HG03139 (cell line): ENCODE measurements around the gene SDE2.
"Not testable (repeated sequence)": the region's sequence is repeated elsewhere in the genome, so short reads cannot be mapped to it uniquely, and the experiment has no call there.

Experiments
- ATAC-seq: cut with Tn5 transposase; IDR thresholded peaks from one replicate; pipeline ENCODE4 v1.9.1; 2021; ENCODE audit not compliant: unreplicated experiment

Gene SDE2

DNA sequence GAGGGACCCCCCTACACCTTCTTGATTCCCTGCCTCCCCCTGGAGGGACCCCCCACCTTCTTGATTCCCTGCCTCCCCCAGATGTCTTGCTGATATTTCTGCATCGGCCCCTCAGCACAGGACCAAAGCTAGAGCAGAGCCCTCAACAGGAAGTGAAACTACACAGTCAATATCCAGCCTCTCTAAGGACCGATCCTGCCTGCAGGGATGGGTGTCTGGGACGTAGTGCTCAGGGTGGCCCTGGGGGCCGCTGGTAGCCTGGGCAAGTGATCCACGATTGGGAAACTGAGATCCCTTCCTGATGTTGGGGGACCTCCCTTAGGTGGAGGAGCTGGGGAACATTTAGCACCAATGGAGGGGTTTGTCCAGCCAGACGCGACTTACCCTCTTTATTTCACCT is 54.2 kb downstream of the SDE2 start:
- ATAC-seq, result peak; percentile 68

DNA sequence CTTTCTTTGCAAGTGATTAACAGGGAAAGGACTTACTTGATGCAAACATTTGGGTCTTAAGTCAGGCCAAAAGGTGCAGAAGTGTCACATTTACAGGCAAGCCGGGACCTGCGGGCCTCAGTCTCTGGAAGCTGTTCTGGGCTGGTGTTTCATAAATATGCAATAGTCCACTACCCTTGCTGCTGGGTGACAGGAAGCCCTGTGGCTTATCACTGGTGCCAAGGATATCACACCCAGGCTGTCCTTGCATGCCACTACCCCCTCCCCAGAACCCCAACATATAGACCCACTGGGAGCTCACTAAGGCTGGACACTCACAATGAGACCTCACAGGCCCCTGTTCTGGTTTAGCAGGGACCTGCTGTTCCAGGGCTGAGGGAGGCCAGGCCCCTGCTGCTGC is 54.8 kb downstream of the SDE2 start:
- ATAC-seq, result no peak

DNA sequence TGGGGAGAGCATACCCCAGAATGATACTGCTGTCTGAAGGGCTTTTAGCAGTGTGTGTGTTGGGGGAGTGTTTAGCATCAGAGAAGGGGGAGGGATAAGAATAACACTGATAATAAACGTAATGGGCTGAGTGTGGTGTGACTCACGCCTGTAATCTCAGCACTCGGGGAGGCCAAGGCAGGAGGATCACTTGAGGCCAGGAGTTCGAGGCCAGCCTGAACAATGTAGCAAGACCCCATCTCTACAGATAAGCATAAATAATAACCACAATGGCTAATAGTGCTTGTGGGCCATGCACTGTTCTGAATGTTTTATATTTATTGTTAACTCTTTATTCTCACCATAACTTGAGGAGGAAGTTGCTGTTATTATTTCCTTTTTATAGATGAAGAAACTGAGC is 55.6 kb downstream of the SDE2 start:
- ATAC-seq, result no peak

DNA sequence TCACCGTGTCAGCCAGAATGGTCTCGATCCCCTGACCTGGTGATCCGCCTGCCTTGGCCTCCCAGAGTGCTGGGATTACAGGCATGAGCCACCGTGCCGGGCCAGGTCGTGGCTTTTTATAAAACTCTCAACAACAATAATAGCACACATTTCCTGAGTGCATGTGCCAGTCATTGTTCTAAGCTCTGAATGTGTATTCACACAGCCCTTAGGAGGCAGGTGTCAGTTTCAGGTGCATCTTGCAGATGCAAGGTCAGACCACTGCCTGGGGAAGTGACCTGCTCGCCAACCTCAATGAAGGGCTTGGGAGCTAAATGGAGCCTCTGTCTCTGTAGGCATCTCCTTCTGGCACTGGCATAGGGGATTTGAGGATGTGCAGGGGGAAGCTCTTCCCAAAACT is 56.6 kb downstream of the SDE2 start:
- peak; percentile 72 for ATAC-seq

DNA sequence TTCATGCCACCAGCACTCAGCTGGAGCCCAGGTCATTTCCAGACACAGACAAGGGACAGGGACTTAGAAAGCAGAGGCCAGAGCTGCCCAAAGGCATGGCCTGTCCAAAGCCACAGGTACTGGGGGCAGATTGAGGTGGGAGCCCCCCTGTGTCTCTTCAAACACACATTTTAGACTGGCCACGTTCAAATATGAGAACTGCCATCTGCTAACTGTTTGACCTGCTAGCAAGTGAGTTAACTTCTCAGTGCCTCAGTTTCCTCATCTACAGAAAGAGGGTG is 57.3 kb downstream of the SDE2 start:
- no peak for ATAC-seq

DNA sequence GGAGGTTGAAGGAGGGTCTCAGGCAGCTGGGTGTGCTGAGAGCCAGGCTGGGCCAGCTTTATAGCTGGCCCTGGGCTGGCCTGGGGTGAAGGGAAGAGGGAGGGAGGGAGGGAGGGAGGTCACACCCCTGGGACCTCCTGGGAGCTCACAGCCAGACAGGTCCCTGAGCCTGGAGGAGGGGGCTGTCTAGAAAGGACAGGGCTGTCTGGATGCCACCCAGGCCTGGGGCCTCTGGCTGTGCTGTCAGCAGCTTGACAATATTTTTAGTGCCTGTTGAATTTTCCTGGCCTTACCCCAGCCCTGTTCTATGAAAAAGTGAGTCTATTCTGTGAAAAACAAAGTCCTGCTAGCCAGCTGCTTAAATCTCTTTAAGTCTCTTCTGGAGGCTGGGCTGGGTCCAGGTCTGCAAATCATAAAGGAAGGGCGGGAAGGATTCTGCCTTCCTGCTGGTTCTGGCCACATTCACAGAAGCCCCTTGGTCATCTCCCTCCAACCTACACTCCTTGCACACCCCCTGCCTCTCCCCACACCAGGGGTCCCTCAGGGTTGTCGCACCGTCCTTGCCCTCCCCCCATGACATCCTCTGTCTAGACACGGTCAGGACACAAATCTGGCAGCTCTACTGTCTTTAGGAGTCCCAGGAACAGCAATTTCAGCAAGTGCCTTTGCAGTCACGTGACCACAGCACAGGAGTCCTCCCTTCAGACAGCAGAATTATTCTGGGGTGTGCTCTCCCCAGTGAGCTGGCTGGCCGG is 57.8 kb downstream of the SDE2 start, which contains the start of gene LEFTY2:
LEFTY2 (minus strand) TSS at position 34 of the 755 bp plus-strand sequence. CDS start 80 bp downstream, outside the sequence.
- ATAC-seq, result no peak

DNA sequence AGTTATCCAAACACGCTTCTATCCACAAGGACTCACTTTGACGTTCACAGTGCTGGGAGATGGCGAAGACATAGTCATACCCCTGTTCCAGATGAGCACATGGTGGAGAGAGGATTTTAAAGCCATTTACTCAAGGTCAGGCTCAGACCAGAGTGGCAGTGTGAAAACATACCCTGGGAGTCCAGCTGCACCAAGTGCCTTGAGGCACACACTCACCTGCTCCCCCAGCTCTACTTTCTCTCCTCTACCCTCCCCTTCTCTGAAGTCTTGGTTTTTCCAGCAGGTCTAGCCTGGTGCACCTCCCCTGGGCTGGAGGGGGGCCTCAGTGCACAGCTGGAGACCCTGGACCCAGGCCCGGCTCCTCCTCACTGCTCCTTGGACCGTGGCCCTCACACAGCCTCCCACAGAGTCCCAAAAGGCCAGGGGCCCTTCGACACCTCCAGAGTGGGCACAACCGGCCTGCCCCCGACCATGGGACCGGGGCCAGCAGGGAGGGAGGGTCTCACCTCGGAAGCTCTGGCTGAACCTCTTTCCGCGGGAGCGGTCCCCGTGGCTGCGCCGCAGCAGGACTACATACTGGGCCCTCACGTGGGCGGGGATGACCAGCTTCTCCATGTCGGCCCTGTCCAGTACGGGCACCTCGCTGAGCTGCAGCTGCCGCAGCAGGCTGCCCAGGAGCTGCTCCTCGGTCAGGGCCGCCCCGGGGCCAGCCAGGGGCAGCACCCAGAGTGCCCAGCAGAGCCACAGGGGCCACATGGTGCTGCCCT is 58.6 kb downstream of the SDE2 start:
- ATAC-seq, result no peak

DNA sequence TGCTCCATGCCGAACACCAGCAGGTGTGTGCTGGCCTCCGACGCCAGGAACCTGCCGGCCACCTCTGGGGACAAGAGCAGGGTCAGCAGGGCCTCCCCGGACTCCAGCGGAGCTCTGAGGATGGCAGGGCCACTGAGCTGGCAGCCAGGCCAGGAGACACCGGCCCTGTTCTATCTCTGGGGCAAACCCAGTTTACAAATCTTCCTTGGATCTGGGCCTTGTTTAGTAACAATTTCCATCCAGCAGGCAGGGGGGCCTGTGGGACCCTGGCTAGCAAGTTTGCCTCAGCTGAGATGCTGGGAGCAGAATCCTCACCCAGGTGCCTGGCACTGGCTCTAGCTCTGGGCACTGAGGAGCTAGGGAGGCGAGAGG is 59.2 kb downstream of the SDE2 start:
- not testable (repeated sequence) for ATAC-seq

DNA sequence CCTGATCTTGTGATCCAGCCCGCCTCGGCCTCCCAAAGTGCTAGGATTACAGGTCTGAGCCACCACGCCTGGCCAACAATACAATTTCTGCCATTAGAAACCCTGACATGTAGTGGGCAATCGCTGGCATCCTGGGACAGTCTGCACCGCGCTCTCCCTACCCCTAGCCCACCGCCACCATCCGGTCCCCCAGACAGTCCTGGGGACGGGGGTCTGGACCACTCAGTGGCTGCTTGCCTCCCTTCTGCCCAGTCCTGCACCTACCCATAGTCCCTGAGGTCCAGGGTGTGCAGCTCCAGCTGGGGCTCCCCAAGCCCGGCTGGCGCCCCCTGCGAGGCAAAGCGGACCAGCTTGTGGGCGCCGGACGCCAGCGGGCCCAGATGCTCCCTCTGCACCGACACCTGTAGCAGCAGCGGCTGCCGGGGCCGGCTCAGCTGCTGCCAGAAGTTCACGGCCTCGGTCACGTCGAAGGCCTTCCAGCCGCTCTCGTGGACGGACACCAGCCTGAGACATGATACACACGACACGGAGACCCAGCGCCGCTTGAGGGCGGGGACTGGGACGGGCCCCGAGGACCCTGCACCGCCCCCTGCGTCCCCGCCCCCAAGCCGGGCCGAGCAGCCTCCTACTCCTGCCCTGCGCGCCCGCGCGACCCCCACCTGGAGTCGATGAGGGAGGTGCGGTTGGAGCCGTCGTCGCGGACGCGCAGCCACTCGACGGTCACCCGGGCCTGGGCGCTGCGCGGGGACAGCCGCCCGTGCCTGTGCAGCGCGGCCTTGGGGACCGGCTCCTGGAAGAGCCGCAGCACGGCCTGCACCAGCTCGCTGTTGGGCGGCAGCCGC is 59.8 kb downstream of the SDE2 start:
- ATAC-seq, result not testable (repeated sequence)

DNA sequence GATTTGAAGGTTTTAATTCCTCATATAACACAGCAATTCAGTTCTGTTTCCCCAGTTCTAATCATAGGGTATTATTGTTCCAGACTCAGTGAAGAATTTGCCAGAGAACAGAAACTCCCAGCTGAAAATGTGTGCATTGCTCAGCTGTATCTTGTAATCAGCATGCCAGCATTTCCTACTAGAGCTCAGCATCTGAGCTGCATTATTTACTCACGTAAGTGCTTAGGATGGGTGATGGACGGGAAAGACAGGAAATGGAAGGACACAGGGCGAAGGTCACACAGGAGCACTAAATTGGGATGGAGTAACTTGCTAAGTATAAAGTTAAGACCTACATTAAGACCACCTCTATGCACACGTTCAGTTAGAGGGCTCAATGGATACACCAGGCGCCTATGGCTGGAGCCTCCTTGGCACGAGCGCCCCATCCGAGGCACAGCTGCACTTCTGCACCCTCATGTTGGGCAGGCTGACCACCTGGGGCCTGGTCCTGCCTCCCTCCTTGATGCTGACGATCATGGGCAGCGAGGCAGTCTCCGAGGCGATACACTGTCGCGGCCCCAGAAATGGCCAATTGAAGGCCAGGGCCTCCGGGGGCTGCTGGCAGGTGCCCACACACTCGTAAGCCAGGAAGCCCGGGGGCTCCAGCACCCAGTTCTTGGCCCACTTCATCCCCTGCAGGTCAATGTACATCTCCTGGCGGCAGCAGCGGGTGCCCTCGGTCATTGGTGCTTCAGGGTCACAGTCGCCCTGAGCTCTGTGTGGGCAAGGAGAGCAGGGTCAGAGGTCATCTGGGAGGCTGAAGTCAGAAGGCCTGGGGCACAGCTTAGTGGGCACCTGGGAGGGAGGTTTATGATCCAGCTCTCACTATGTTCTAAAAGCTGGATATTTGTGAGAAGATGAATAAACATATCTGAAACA is 61.8 kb downstream of the SDE2 start:
- no peak for ATAC-seq

DNA sequence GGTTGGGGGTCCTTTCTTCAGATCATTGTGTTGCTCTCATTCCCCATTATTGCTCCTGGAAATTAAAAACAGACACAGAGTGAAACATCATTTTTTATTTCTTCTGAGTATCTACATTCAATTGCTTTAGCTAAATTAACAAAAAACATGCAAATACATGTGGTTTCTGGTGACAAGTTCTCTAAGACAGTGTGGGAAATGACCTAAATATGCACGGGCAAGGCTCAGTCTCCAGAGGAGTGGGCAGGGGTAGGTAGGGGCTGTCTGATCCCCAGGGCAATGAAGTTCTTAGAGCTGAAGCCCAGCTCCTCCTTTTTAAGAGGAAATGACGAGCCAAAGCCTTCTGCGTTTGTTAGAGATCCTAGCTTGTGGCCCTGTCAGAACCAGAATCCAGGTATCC is 62.6 kb downstream of the SDE2 start:
- no peak for ATAC-seq

DNA sequence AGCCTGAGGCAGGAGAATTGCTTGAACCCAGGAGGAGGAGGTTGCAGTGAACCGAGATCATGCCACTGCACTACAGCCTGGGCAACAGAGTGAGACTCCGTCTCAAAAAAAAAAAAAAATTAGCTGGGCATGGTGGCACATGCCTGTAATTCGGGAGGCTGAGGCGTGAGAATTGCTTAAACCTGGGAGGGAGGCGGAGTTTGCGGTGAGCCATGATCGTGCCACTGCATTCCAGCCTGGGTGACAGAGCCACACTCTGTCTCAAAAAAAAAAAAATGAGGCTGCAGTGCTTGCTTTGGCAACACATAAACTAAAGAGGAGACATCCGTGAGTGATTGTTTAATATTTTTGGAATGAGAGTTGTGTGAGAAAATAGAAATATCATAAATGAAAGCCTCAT is 63.1 kb downstream of the SDE2 start:
- not testable (repeated sequence) for ATAC-seq

DNA sequence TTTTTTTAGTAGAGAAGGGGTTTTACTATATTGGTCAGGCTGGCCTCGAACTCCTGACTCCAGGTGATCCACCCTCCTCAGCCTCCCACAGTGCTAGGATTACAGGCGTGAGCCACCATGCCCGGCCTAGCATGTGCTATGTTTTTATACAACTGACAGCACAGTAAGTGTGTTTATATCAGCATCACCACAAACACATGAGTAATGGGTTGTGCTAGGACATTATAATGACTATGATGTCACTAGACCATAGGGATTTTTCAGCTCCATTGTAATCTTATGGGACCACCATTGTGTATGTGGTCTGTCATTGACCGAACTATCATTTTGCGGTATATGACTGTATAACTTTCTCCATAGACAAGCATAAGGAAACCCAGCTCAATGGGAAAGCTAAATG is 64.4 kb downstream of the SDE2 start:
- no peak for ATAC-seq

DNA sequence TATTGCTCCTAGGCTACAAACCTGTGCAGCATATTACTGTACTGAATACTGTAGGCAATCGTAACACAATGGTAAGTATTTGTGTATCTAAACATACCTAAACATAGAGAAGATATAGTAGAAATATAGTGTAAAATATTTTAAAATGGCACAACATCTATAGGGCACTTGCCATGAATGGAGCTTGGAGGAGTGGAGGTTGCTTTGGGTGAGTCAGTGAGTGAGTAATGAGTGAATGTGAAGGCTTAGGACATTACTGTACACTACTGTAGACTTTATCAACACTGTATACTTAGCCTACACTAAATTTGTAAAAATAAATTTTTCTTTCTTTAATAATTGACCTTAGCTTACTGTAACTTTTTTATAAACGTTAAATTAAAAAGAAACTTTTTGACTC is 66.1 kb downstream of the SDE2 start:
- ATAC-seq, result no peak
